Measurements from ENCODE around the gene STRIT1. TPM values are rescaled to one million over a fixed set of nuclear protein-coding genes. Genes with fewer than 3 reads are reported as not detected.

STRIT1 gene
- polyA plus RNA-seq, 1 donor from 2014 or later, result 1.2 TPM

DNA sequence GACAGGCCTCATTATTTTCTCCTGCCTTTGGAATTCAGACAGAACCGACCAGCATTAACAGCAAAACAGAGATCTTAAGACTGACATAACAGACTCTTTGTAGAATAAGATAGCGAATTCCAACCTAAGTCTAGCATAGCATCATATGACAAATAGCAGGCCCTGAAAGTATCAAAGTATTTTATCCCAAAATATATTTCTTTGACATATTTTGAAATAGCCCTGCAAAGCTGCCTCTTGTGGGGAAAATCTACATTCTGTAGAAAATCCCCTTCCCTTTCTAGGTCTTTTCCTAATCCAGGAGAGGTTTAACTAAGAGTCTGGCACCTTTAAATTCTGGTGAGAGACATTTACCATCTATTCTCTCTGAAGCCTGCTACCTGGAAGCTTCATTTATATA, 34.4 kb upstream of the STRIT1 start:
- no peak overlapping the region for H2AFZ ChIP-seq (ENCODE audit: low read depth, low read length)

DNA sequence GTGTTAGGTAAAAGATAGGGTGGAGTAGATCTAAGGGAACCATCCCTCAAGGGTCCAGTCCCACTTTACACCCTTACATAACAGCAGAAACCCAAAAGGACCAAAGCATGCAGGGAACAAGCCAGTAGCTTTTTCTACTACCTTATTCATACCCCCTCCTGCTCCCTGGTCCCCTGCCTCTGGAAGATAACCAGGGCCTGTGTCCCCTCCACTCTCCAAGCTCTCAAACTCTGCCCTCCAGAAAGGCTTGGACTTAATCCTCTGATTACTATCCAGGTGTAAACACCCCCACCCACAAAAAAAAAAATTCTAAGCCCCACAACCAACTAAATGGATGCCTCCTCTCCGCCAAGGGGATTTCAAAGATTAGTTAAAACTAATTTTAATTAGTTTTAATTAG, 33.9 kb upstream of the STRIT1 start:
- Histone ChIP-seq H3K79me2 (replicated peaks; ENCODE audit: insufficient read depth, low read length) (no peaks in the 10 kb centered on the region), H3K27me3 (ENCODE audit: insufficient read depth, low read depth, low read length) (no peaks in the 10 kb centered on the region), H3K4me2 (ENCODE audit: low read length) (no peak overlapping the region), H3K9me2 (ENCODE audit: insufficient read depth, low read length) (no peaks in the 10 kb centered on the region), H3F3A (ENCODE audit: insufficient read depth, low read length, poor library complexity, severe bottlenecking) (no peaks in the 10 kb centered on the region), H2AFZ (ENCODE audit: low read depth, low read length) (no peak overlapping the region), H3K36me3 (ENCODE audit: insufficient read depth, low read length) (no peaks in the 10 kb centered on the region), H3K4me3 (ENCODE audit: low read length) (no peak overlapping the region), H3K27ac (ENCODE audit: low read length) (no peak overlapping the region), H4K20me1 (ENCODE audit: insufficient read depth) (no peaks in the 10 kb centered on the region), H3K9me3 (ENCODE audit: low read length) (no peaks in the 10 kb centered on the region), H3K9ac (ENCODE audit: low read length) (no peak overlapping the region)
- no peak for TF ChIP-seq SMC3 (conservative IDR thresholded peaks at IDR 0.05; ENCODE audit: poor library complexity)

More for the DNA sequence above, 34.4 kb upstream of the STRIT1 start:
- no peaks in the 10 kb centered on the region for H3K9me2 ChIP-seq (ENCODE audit: insufficient read depth, low read length)
- H3K36me3 ChIP-seq (ENCODE audit: insufficient read depth, low read length), result no peaks in the 10 kb centered on the region
- H3K27me3 ChIP-seq (ENCODE audit: insufficient read depth, low read depth, low read length), result no peaks in the 10 kb centered on the region
- no peak overlapping the region for H3K4me3 ChIP-seq (ENCODE audit: low read length)
- no peak overlapping the region for H3K4me2 ChIP-seq (ENCODE audit: low read length)
- H3K79me2 ChIP-seq (replicated peaks; ENCODE audit: insufficient read depth, low read length), result no peaks in the 10 kb centered on the region
- no peak overlapping the region for H3K9ac ChIP-seq (ENCODE audit: low read length)
- H3K27ac ChIP-seq (ENCODE audit: low read length), result no peak overlapping the region
- no peaks in the 10 kb centered on the region for H4K20me1 ChIP-seq (ENCODE audit: insufficient read depth)
- H3F3A ChIP-seq (ENCODE audit: insufficient read depth, low read length, poor library complexity, severe bottlenecking), result no peaks in the 10 kb centered on the region
- TF ChIP-seq POLR2AphosphoS5 (IDR thresholded peaks at IDR 0.05) (no peak), RAD21 (conservative IDR thresholded peaks at IDR 0.05) (no peak), EP300 (conservative IDR thresholded peaks at IDR 0.05; ENCODE audit: poor library complexity, severe bottlenecking) (no peak), TAF1 (IDR thresholded peaks at IDR 0.05; ENCODE audit: low read depth) (no peak), EZH2 (IDR thresholded peaks at IDR 0.05; ENCODE audit: borderline replicate concordance, insufficient read depth, low read length, poor library complexity, severe bottlenecking) (no peak), SMC3 (conservative IDR thresholded peaks at IDR 0.05; ENCODE audit: poor library complexity) (no peak), MXI1 (conservative IDR thresholded peaks at IDR 0.05; ENCODE audit: poor library complexity, severe bottlenecking) (no peak)
- TF ChIP-seq, protein P1, sequence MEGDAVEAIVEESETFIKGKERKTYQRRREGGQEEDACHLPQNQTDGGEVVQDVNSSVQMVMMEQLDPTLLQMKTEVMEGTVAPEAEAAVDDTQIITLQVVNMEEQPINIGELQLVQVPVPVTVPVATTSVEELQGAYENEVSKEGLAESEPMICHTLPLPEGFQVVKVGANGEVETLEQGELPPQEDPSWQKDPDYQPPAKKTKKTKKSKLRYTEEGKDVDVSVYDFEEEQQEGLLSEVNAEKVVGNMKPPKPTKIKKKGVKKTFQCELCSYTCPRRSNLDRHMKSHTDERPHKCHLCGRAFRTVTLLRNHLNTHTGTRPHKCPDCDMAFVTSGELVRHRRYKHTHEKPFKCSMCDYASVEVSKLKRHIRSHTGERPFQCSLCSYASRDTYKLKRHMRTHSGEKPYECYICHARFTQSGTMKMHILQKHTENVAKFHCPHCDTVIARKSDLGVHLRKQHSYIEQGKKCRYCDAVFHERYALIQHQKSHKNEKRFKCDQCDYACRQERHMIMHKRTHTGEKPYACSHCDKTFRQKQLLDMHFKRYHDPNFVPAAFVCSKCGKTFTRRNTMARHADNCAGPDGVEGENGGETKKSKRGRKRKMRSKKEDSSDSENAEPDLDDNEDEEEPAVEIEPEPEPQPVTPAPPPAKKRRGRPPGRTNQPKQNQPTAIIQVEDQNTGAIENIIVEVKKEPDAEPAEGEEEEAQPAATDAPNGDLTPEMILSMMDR (IDR thresholded peaks at IDR 0.05; ENCODE audit: poor library complexity, severe bottlenecking), result no peak
- TF ChIP-seq, protein P2, sequence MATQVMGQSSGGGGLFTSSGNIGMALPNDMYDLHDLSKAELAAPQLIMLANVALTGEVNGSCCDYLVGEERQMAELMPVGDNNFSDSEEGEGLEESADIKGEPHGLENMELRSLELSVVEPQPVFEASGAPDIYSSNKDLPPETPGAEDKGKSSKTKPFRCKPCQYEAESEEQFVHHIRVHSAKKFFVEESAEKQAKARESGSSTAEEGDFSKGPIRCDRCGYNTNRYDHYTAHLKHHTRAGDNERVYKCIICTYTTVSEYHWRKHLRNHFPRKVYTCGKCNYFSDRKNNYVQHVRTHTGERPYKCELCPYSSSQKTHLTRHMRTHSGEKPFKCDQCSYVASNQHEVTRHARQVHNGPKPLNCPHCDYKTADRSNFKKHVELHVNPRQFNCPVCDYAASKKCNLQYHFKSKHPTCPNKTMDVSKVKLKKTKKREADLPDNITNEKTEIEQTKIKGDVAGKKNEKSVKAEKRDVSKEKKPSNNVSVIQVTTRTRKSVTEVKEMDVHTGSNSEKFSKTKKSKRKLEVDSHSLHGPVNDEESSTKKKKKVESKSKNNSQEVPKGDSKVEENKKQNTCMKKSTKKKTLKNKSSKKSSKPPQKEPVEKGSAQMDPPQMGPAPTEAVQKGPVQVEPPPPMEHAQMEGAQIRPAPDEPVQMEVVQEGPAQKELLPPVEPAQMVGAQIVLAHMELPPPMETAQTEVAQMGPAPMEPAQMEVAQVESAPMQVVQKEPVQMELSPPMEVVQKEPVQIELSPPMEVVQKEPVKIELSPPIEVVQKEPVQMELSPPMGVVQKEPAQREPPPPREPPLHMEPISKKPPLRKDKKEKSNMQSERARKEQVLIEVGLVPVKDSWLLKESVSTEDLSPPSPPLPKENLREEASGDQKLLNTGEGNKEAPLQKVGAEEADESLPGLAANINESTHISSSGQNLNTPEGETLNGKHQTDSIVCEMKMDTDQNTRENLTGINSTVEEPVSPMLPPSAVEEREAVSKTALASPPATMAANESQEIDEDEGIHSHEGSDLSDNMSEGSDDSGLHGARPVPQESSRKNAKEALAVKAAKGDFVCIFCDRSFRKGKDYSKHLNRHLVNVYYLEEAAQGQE (IDR thresholded peaks at IDR 0.05; ENCODE audit: borderline replicate concordance), result no peak
- H3K9me3 ChIP-seq (ENCODE audit: low read length), result no peaks in the 10 kb centered on the region

DNA sequence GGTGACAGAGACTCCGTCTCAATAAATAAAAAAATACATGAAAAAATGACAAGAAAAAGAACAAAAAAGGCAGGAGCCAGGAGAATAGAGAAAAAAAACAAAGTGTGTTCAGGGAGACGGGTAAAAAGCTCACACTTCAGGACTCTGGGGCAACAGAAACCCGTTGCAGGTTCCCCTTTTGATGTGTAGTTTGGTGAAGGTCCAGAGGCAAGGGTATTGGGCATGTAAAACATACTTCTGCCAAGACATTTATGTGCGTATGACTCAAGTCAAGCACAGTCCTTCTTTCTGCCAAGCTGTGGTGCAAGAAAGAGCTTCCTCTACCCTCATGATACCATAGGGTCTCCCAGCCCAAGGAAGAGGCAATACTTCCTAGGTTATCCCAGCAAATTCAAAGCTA, 33.4 kb upstream of the STRIT1 start:
- H3K9ac ChIP-seq (ENCODE audit: low read length), result no peak overlapping the region
- H3F3A ChIP-seq (ENCODE audit: insufficient read depth, low read length, poor library complexity, severe bottlenecking), result no peaks in the 10 kb centered on the region
- H2AFZ ChIP-seq (ENCODE audit: low read depth, low read length), result no peak overlapping the region
- H3K36me3 ChIP-seq (ENCODE audit: insufficient read depth, low read length), result no peaks in the 10 kb centered on the region
- no peaks in the 10 kb centered on the region for H4K20me1 ChIP-seq (ENCODE audit: insufficient read depth)
- no peak overlapping the region for H3K27ac ChIP-seq (ENCODE audit: low read length)
- no peaks in the 10 kb centered on the region for H3K9me3 ChIP-seq (ENCODE audit: low read length)
- H3K4me3 ChIP-seq (ENCODE audit: low read length), result no peak overlapping the region
- no peaks in the 10 kb centered on the region for H3K79me2 ChIP-seq (replicated peaks; ENCODE audit: insufficient read depth, low read length)
- no peak for TF ChIP-seq RAD21 (conservative IDR thresholded peaks at IDR 0.05)
- TF ChIP-seq MXI1 (conservative IDR thresholded peaks at IDR 0.05; ENCODE audit: poor library complexity, severe bottlenecking), result no peak
- TF ChIP-seq TAF1 (IDR thresholded peaks at IDR 0.05; ENCODE audit: low read depth), result no peak
- TF ChIP-seq SMC3 (conservative IDR thresholded peaks at IDR 0.05; ENCODE audit: poor library complexity), result no peak
- no peaks in the 10 kb centered on the region for H3K9me2 ChIP-seq (ENCODE audit: insufficient read depth, low read length)
- H3K4me2 ChIP-seq (ENCODE audit: low read length), result no peak overlapping the region
- no peaks in the 10 kb centered on the region for H3K27me3 ChIP-seq (ENCODE audit: insufficient read depth, low read depth, low read length)

Measured in neural cell (in vitro differentiated cells).